PC-3 (cell line): Measurements from ENCODE around the gene ATP8B3.

ENCODE experiments used
- EZH2 ChIP-seq: fragments of 300-600 bp; sonication (generic); IDR thresholded peaks from one replicate; pipeline ENCODE4 v1.6.1; 2017; ENCODE audit warnings: antibody characterized with exemption, mild to moderate bottlenecking, low read length; ENCODE audit not compliant: unreplicated experiment
- TF ChIP-seq, protein P1 (sequence below): fragments of 300-600 bp; sonication (generic); conservative IDR thresholded peaks from 2 replicates; pipeline ENCODE4 v1.5.1; 2017; ENCODE audit warnings: antibody characterized with exemption, low read depth, mild to moderate bottlenecking, low read length

DNA sequence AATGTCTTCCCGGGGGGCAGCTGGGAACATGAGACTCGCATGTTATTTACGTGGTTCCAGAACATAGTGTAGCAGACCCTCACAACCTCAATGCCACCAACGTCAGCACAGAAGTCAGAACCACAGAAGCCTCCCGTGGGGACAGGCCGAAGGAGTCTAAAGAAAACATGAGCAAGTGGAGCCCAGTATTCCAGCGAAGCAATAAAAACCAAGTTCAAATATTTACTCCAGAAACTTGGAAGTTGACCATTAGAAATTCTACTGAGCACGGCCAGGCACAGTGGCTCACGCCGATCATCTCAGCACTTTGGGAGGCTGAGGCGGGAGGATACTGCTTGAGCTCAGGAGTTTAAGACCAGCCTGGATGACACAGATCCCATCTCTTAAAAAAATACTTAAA, 17.9 kb upstream of the ATP8B3 start:
- TF ChIP-seq, protein P1, sequence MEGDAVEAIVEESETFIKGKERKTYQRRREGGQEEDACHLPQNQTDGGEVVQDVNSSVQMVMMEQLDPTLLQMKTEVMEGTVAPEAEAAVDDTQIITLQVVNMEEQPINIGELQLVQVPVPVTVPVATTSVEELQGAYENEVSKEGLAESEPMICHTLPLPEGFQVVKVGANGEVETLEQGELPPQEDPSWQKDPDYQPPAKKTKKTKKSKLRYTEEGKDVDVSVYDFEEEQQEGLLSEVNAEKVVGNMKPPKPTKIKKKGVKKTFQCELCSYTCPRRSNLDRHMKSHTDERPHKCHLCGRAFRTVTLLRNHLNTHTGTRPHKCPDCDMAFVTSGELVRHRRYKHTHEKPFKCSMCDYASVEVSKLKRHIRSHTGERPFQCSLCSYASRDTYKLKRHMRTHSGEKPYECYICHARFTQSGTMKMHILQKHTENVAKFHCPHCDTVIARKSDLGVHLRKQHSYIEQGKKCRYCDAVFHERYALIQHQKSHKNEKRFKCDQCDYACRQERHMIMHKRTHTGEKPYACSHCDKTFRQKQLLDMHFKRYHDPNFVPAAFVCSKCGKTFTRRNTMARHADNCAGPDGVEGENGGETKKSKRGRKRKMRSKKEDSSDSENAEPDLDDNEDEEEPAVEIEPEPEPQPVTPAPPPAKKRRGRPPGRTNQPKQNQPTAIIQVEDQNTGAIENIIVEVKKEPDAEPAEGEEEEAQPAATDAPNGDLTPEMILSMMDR: no peak
- no peak for TF ChIP-seq EZH2
